ENCODE data around the gene ECE1. TPM values are rescaled to one million over a fixed set of nuclear protein-coding genes. Genes with fewer than 3 reads are reported as not detected.
A peak's percentile ranks its signal among the peaks of the same experiment; 100 is the strongest.

ECE1 gene
- total RNA-seq, 2 donors from 2014 or later = 108 to 120 TPM

- DNase-seq (ENCODE audit: low spot score) = no peak
- intact Hi-C loops (cut with DNase I) = no loop called here
Observed at GRCh38 chr1:21327566-21328323, 37.5 kb upstream of the ECE1 start.

DNA sequence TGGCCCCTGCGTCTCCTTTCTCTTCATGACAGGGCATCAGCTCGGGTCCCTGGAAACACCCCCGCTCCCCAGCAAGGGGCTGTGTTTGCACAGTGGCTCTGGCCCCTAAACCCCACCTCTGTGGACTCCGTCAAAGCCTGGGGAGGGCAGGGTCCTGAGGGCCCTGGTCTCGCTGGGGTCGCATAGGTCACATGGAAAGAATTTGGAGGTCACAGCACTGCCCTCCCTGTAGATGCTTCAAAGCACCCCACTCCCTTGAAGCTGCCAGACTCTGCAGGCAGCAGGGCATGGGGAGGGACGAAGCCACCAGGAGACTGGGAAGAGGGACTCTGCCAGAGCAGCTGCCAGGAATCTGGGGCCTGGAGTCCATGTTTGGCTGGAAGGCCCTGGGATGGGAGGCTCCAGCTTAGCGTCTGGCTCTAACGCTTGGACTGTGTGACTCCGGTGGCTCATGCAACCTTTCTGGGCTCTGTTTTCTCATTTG lies 36.6 kb upstream of the ECE1 start:
- no peak for DNase-seq (ENCODE audit: low spot score)
- intact Hi-C loops (cut with DNase I) = no loop called here

- no peak for DNase-seq (ENCODE audit: low spot score)
- intact Hi-C loops (cut with DNase I) = no loop called here
Observed at GRCh38 chr1:21325731-21326387, 35.6 kb upstream of the ECE1 start.

DNA sequence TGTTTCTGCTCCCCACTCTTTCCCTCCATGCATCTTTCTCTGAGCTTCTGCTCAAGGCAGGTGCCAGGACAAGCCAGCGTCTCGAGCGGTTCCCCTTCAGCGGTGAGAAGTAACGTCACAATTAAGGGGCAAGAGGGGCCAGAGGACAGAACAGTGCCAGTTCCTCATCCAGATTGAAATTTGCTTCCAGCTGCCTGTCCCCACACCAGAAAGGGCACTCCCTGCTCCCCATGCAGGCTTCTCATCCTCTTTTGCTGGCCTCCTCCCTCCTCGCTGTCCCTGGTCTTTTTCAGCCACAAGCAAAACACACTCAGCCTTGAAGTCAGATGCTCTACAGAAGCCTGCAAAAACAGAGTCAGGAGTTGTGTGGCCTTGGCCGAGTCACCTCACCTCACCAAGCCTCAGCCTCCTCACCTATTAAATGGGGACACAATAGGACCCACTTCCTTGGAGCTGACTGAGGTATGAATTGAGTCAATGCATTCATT lies 35.0 kb upstream of the ECE1 start:
- intact Hi-C loops (cut with DNase I) = no loop called here
- DNase-seq (ENCODE audit: low spot score) = no peak

GRCh38 chr1:21324368-21325141 lies 34.3 kb upstream of the ECE1 start:
- intact Hi-C loops (cut with DNase I) = no loop called here
- DNase-seq (ENCODE audit: low spot score) = peak; percentile 94

- intact Hi-C loops (cut with DNase I) = no loop called here
- DNase-seq (ENCODE audit: low spot score) = no peak
Observed at GRCh38 chr1:21323091-21323490, 32.8 kb upstream of the ECE1 start.

DNA sequence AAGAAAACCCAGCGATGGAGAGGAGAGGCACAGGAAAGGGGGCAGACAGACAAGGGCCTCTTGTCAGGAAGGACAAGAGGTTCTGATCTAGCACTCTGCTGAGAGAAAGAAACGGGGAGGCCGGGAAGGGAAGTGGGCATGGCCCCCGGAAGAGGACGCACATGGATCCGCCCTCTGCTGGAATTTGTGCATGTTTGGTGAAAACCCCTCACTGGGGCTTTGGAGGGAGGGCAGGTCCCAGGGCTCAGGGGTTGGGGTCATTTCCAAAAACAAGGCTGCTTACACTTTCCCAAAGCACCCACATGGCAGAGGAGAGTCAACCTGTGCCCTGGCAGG lies 32.4 kb upstream of the ECE1 start:
- intact Hi-C loops (cut with DNase I) = no loop called here
- no peak for DNase-seq (ENCODE audit: low spot score)

DNA sequence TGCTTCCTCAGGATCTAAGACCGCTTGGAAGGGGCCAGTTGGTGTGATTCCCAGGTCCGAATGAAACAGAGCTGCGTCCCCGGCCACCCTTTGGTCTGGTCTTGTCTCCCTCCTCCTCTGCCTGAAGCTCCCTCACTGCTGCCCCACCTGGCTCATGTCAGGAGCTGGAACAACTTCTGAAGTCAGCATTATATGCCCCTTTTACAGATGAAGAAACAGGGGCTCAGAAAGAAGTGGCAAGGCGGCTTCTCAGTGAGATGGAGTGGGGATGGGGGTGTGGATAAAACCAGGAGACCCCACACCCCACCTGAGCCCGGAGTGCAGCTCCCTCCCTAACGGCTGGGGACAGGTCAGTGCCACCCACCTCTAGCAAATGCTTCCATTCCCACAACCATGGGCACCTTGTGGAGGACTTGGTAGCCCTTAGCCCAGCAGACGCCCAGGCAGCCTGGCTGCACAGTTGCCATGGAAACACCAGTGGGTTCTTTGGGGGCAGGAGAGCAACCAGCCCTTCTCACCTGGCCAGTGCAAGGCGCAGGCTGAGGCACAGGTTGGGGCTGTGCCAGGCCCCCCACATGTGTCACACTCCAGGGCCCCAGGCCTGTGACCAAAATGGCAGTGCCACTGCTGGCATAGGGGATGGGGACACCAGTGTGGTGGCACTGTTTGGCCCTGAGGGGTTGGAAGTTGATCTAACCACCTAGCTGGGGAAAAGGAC lies 31.9 kb upstream of the ECE1 start:
- no peak for DNase-seq (ENCODE audit: low spot score)
- intact Hi-C loops (cut with DNase I) = no loop called here

DNA sequence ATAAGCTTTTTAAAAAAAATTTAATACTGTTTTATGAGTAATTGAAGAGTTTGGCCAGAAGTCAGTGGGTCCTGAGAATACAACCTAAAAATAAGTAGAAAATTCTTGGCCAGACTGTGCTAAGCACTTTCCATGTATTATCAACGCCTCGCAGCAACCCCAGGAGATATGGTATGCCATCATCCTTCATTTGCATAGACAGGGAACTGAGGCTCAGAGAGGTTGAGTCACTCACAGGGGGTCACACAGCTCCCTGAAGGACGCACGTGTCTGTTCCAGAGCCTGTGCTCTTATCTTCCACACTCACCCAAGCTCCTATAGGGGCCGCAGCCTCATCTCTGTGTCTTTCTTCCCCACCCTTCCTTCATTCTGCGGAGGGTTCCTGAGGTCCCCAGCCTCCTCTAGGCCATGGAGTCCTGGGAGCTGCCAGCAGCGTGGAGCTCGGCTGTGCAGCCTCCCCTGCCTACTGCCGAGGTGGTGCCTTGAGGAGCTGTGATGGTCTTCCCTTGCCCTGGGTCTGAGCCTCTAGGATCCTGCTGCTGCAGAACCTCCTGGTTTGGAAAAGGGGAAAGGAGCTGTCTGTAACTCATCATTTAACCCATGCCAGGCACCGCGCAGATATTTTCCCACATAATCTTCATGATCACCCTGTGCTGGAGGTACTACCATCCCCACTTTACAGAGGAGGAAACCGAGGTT lies 30.3 kb upstream of the ECE1 start:
- DNase-seq (ENCODE audit: low spot score) = no peak
- intact Hi-C loops (cut with DNase I) = no loop called here

- intact Hi-C loops (cut with DNase I) = no loop called here
- DNase-seq (ENCODE audit: low spot score) = no peak
Observed at GRCh38 chr1:21319447-21320407, 29.5 kb upstream of the ECE1 start.

- DNase-seq (ENCODE audit: low spot score) = peak; percentile 97
- intact Hi-C loops (cut with DNase I) = no loop called here
Observed at GRCh38 chr1:21318714-21319159, 28.5 kb upstream of the ECE1 start.

- DNase-seq (ENCODE audit: low spot score) = no peak
- intact Hi-C loops (cut with DNase I) = no loop called here
Observed at GRCh38 chr1:21318057-21318713, 27.9 kb upstream of the ECE1 start.

DNA sequence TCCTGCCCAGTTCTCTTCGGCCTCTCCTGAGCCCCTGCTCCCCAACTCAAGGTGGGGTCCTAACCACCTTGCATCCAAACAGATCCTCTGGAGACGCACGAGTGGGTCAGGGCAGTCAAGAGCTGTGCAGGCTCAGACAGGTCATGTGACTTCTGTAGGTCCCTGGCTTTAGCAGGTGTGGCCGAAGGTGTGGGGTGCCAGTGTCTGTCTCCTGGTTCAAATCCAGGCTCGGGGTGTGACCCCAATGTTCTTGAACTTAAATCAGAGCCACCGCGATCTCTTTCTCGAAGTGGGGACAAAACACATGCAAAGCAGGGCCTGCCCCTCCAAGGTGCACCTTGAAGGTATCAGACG lies 27.4 kb upstream of the ECE1 start:
- intact Hi-C loops (cut with DNase I) = no loop called here
- DNase-seq (ENCODE audit: low spot score) = no peak

- DNase-seq (ENCODE audit: low spot score) = peak; percentile 96
- intact Hi-C loops (cut with DNase I) = no loop called here
Observed at GRCh38 chr1:21317035-21317689, 26.9 kb upstream of the ECE1 start.

- intact Hi-C loops (cut with DNase I) = no loop called here
- DNase-seq (ENCODE audit: low spot score) = no peak
Observed at GRCh38 chr1:21314743-21315396, 24.6 kb upstream of the ECE1 start.
